ENCODE results near the gene ANK3. TPM values are rescaled to one million over a fixed set of nuclear protein-coding genes. Genes with fewer than 3 reads are reported as not detected.

Gene ANK3
- total RNA-seq, 1 experiment from 2014 or later = 1.7 TPM

- no peak for DNase-seq (ENCODE audit: low read depth)
Observed at GRCh38 chr10:60413306-60414012, 23.8 kb upstream of the ANK3 start.

- DNase-seq (ENCODE audit: low read depth) = no peak
Observed at GRCh38 chr10:60410970-60411369, 21.3 kb upstream of the ANK3 start.

DNA sequence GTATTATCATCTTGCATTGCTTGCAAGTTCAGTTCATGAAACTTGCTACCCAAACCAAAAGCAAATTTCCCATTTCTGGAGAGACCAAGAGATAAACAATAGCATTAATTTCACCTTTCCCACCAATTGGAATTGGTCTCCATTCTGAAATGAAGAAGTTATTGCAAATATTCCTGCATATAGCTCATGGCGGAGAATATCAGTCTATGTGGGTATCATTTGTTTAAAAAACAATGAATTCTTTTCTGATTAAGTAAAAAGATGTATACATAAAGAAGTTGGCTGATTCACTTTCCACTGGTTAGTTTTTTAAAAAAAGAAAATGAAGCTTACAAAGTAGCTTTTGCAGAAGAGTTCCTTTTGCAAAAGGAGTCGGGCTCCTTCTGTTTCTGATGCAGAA lies 19.5 kb upstream of the ANK3 start:
- no peak for DNase-seq (ENCODE audit: low read depth)

DNA sequence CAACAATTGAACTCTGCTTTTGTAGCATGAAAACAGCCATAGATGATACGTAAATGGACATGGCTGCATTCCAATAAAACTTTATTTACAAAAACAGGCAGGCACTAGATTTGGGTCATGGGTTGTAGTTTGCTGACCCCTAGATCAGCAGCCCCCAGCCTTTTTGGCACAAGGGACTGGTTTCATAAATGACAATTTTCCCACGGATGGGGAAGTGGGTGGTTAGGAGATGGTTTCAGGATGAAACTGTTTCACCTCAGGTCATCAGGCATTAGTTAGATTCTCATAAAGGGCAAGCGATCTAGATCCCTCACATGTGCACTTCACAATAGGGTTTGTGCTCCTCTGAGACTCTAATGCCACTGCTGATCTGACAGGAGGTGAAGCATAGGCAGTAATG lies 16.5 kb upstream of the ANK3 start:
- no peak for DNase-seq (ENCODE audit: low read depth)

GRCh38 chr10:60405172-60405571 lies 15.5 kb upstream of the ANK3 start:
- no peak for DNase-seq (ENCODE audit: low read depth)

- no peak for DNase-seq (ENCODE audit: low read depth)
Observed at GRCh38 chr10:60403168-60403873, 13.6 kb upstream of the ANK3 start.

GRCh38 chr10:60400366-60400765 lies 10.7 kb upstream of the ANK3 start:
- DNase-seq (ENCODE audit: low read depth) = no peak

- no peak for DNase-seq (ENCODE audit: low read depth)
Observed at GRCh38 chr10:60399328-60399727, 9.7 kb upstream of the ANK3 start.

GRCh38 chr10:60397792-60398191 lies 8.1 kb upstream of the ANK3 start:
- DNase-seq (ENCODE audit: low read depth) = no peak

GRCh38 chr10:60396766-60397165 lies 7.1 kb upstream of the ANK3 start:
- DNase-seq (ENCODE audit: low read depth) = no peak

- DNase-seq (ENCODE audit: low read depth) = no peak
Observed at GRCh38 chr10:60395711-60396110, 6.0 kb upstream of the ANK3 start.

- no peak for DNase-seq (ENCODE audit: low read depth)
Observed at GRCh38 chr10:60394446-60394845, 4.8 kb upstream of the ANK3 start.

- peak; percentile 18 for DNase-seq (ENCODE audit: low read depth)
Observed at GRCh38 chr10:60390224-60390626, 550 bp upstream of the ANK3 start.

DNA sequence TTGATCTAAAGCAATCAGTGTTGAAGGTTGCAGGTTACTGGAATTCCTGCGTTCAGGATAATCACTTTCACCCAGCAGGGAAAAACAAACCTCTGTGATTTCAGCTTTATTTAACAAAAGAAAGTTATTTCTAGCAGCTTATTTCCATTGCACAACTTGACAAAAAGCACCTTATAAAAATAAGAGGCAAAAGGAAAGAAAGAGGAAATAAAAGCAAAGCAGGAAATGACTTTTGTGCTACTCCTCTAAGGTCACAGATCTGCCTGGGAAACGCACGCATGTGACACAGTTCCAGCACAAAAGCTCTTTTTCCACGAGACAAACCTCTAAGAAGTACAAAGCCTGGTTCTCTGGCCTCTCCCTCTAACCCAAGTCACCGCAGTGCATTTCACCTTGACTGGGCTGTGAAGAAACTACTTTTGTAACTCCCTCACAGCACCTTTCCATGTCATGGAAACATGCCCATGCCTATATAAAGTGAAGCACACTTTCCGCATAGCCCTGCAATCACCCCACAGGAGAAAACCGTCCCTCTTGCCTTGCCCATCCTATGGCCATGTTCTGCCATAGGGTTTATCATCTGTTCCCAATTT lies 870 bp downstream of the ANK3 start:
- DNase-seq (ENCODE audit: low read depth) = no peak

GRCh38 chr10:60388116-60388625 lies 1.5 kb downstream of the ANK3 start:
- no peak for DNase-seq (ENCODE audit: low read depth)

- no peak for DNase-seq (ENCODE audit: low read depth)
Observed at GRCh38 chr10:60387531-60387930, 2.1 kb downstream of the ANK3 start.

GRCh38 chr10:60385399-60385738 lies 4.3 kb downstream of the ANK3 start:
- no peak for DNase-seq (ENCODE audit: low read depth)

DNA sequence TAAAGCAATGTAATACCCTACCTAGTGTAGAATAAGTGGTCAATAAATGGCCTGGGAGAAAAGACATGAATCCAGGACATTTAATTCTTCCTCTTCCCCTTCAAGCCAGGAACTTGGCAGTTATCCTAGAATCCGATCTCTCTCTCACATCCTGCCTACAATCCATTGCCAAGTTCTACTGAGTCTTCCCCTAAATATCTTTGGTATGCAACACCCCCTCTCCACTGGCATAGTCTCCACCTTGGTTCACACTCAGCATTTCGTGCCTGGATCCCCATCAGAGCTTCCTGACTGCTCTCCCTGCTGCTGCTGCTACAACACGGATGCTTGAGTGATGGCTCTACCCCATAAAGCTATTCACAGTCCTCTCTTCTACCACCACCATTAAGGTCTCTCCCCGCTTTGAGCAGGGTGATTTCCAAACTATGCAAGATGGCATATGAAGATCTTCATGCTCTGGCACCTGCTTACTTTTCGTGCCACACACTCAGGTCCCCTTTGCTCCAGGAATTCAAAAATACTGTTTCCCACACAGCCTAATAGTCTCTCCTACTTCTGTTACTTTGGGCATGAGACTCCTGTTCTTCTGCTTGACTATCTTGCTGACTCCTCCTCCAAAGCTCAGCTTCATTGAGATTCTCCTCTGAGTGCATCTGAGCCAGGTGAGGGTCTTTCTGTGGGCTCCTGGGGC lies 4.8 kb downstream of the ANK3 start:
- peak; percentile 95 for DNase-seq (ENCODE audit: low read depth)

- no peak for DNase-seq (ENCODE audit: low read depth)
Observed at GRCh38 chr10:60384011-60384410, 5.7 kb downstream of the ANK3 start.

DNA sequence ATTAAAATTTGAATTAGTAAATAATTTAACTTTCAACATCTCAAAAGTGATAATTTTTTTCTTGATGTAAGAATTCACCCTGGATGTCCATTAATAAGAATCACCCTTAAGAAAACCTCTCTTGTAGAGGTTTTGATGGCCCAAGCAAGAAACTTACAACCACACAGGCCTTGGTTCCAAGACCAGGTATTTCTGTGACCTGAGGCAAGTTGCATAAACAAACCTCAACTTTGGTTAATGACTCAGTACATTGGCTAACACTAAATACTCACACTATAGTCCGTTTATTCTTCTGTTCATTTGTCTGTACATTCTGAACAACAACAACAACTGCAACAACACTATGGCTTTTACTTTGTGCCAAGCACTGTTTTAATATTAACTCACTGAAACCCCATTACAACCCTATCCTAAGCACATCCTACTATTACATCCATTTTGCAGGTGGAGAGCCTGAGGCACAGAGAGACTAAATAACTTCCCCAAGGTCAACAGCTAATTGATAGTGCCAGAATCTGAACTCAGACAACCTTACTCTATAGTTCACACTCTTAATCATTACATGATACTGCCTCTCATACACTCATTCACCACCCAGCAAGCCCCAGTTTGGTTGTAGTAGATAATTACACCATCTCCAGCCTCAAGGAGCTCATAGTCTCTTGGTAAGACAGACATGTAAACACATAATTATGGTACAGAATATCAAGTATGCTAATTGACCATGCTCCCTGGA lies 6.6 kb downstream of the ANK3 start:
- peak; percentile 51 for DNase-seq (ENCODE audit: low read depth)

DNA sequence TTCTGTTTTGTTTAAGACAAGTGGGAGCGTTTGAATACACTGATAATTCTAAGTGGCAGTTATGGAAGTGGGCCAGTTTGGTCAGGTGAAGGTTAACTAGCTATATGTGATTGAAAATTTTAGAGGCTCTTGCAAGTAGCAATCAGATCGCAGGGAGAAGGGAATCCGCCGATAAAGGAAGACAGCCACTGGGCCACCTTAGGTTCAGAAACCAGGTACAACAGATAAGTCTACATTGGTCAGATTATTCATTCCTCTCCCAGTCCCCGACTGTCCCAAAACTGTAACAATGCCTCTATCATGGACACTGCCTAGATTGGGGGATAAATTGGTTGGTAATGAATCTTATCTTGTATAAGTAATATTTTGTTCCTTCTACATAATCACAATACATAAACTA lies 8.9 kb downstream of the ANK3 start:
- no peak for DNase-seq (ENCODE audit: low read depth)

GRCh38 chr10:60377955-60378354 lies 11.7 kb downstream of the ANK3 start:
- no peak for DNase-seq (ENCODE audit: low read depth)
